HG02852 (cell line): ENCODE measurements around the gene TIFAB.
"Not testable (repeated sequence)": the region's sequence is repeated elsewhere in the genome, so short reads cannot be mapped to it uniquely, and the experiment has no call there.

ENCODE experiments used
- ATAC-seq: cut with Tn5 transposase; IDR thresholded peaks from one replicate; pipeline ENCODE4 v1.9.1; 2021; ENCODE audit warnings: mild to moderate bottlenecking, moderate library complexity; ENCODE audit not compliant: unreplicated experiment

The TIFAB gene

GRCh38 chr5:135452321-135453030 lies at the start of gene TIFAB:
TSS of gene TIFAB (minus strand) at chr5:135452351. CDS start at chr5:135449939, 2,412 bp downstream.
- no peak for ATAC-seq

GRCh38 chr5:135498637-135498995 lies 46.5 kb upstream of the TIFAB start:
- ATAC-seq = no peak

GRCh38 chr5:135497971-135498636 lies 46.0 kb upstream of the TIFAB start:
- no peak for ATAC-seq

- ATAC-seq = not testable (repeated sequence)
Measured at GRCh38 chr5:135495531-135495930, 43.4 kb upstream of the TIFAB start.

- ATAC-seq = no peak
Measured at GRCh38 chr5:135494196-135494595, 42.0 kb upstream of the TIFAB start.

GRCh38 chr5:135493406-135494180 lies 41.4 kb upstream of the TIFAB start:
- ATAC-seq = no peak

GRCh38 chr5:135492319-135492626 lies 40.1 kb upstream of the TIFAB start:
- ATAC-seq = no peak

GRCh38 chr5:135491552-135492318 lies 39.6 kb upstream of the TIFAB start:
- no peak for ATAC-seq

GRCh38 chr5:135491038-135491551 lies 38.9 kb upstream of the TIFAB start:
- no peak for ATAC-seq

- no peak for ATAC-seq
Measured at GRCh38 chr5:135490245-135491037, 38.3 kb upstream of the TIFAB start.

GRCh38 chr5:135489466-135490244 lies 37.5 kb upstream of the TIFAB start:
- ATAC-seq = no peak

- ATAC-seq = no peak
Measured at GRCh38 chr5:135488727-135489465, 36.7 kb upstream of the TIFAB start.

GRCh38 chr5:135487839-135488514 lies 35.8 kb upstream of the TIFAB start:
- no peak for ATAC-seq

GRCh38 chr5:135487037-135487395 lies 34.9 kb upstream of the TIFAB start:
- ATAC-seq = no peak

GRCh38 chr5:135486131-135487036 lies 34.2 kb upstream of the TIFAB start:
- ATAC-seq = no peak

- no peak for ATAC-seq
Measured at GRCh38 chr5:135484674-135485086, 32.5 kb upstream of the TIFAB start.

GRCh38 chr5:135483254-135483653 lies 31.1 kb upstream of the TIFAB start:
- no peak for ATAC-seq
